SK-N-SH (cell line): ENCODE results near the gene BRI3. TPM values are rescaled to one million over a fixed set of nuclear protein-coding genes. Genes with fewer than 3 reads are reported as not detected.

Experiments
- CTCF ChIA-PET: fragments of 300-600, 350-600 bp; formaldehyde crosslinking; extraction: SDS; loops from one replicate; lab custom pipeline; 2021; lab: Yijun Ruan, JAX
- POLR2A ChIA-PET: fragments of 350-600 bp; sonication (Branson Sonifier 250); formaldehyde crosslinking; extraction: SDS; loops from one replicate; lab custom pipeline; 2020; ENCODE audit warnings: antibody characterized with exemption, inconsistent platforms; lab: Yijun Ruan, JAX
- DNase-seq: peaks from one replicate; pipeline ENCODE4 v3.0.0; 2012
- H2AFZ ChIP-seq: fragments of 200-600 bp; sonication (generic); 2 replicates; pipeline ENCODE4 v1.8.1; 2016; ENCODE audit warnings: antibody characterized with exemption, mild to moderate bottlenecking, low read depth
- H3F3A ChIP-seq: fragments of 200-600 bp; sonication (generic); replicated peaks from 2 replicates; pipeline ENCODE3; 2016; ENCODE audit warnings: antibody characterized with exemption, mild to moderate bottlenecking; ENCODE audit not compliant: insufficient read depth
- H3K27ac ChIP-seq, 2 experiments: fragments of 200-500 bp in 1 of 2; fragments of 200-600 bp in 1 of 2; sonication (Bioruptor generic) in 1 of 2; sonication (generic), shearing (Covaris generic) in 1 of 2; 2 replicates each; pipeline versions ENCODE4 v1.5.1 to v1.6.1; 2014 to 2016; ENCODE audit warnings: low read depth in 2 of 2, inconsistent platforms in 1 of 2, low read length in 1 of 2, mild to moderate bottlenecking in 1 of 2, mixed read lengths in 1 of 2
- H3K27me3 ChIP-seq: fragments of 200-600 bp; sonication (generic), shearing (Covaris generic); 2 replicates; pipeline ENCODE4 v1.6.1; 2016; ENCODE audit warnings: mixed run types; ENCODE audit not compliant: insufficient read depth
- H3K36me3 ChIP-seq, 2 experiments: fragments of 200-500 bp in 1 of 2; fragments of 200-600 bp in 1 of 2; sonication (Bioruptor generic) in 1 of 2; sonication (generic) in 1 of 2; replicated peaks in 1 of 2; 2 replicates each; pipeline versions ENCODE3 to v1.5.1; 2014 to 2016; ENCODE audit warnings: low read length in 1 of 2, mild to moderate bottlenecking in 1 of 2; ENCODE audit not compliant: insufficient read depth in 2 of 2, control insufficient read depth in 1 of 2
- H3K4me1 ChIP-seq, 2 experiments: fragments of 200-500 bp in 1 of 2; fragments of 200-600 bp in 1 of 2; sonication (Bioruptor generic) in 1 of 2; sonication (generic), shearing (Covaris generic) in 1 of 2; 2 replicates each; pipeline versions ENCODE4 v1.5.1 to v1.6.1; 2014 to 2016; ENCODE audit warnings: low read depth in 1 of 2, low read length in 1 of 2, mixed run types in 1 of 2; ENCODE audit not compliant: insufficient read depth in 2 of 2, control insufficient read depth in 1 of 2
- H3K4me2 ChIP-seq: fragments of 200-600 bp; sonication (generic), shearing (Covaris generic); 2 replicates; pipeline ENCODE4 v1.6.1; 2017; ENCODE audit warnings: mixed run types
- H3K4me3 ChIP-seq, 2 experiments: fragments of 200-500 bp in 1 of 2; fragments of 200-600 bp in 1 of 2; sonication (Bioruptor generic) in 1 of 2; sonication (generic), shearing (Covaris generic) in 1 of 2; 2 replicates each; pipeline versions ENCODE4 v1.5.1 to v1.8.1; 2014 to 2016; ENCODE audit warnings: low read depth in 2 of 2, inconsistent platforms in 1 of 2, low read length in 1 of 2, mild to moderate bottlenecking in 1 of 2, mixed read lengths in 1 of 2, moderate library complexity in 1 of 2
- H3K79me2 ChIP-seq: fragments of 200-600 bp; sonication (generic); 2 replicates; pipeline ENCODE4 v1.8.1; 2017; ENCODE audit warnings: mild to moderate bottlenecking; ENCODE audit not compliant: insufficient read depth
- H3K9ac ChIP-seq: fragments of 200-600 bp; sonication (generic); 2 replicates; pipeline ENCODE4 v1.6.1; 2017; ENCODE audit warnings: mixed run types
- H3K9me2 ChIP-seq: fragments of 200-600 bp; sonication (generic); 2 replicates; pipeline ENCODE4 v1.6.1; 2017; ENCODE audit warnings: mixed run types
- H3K9me3 ChIP-seq: fragments of 200-600 bp; sonication (generic); 2 replicates; pipeline ENCODE4 v1.6.1; 2017; ENCODE audit warnings: mixed run types, mild to moderate bottlenecking, moderate library complexity
- H4K20me1 ChIP-seq: fragments of 200-600 bp; sonication (generic); 2 replicates; pipeline ENCODE4 v1.6.1; 2017; ENCODE audit warnings: mild to moderate bottlenecking, mixed run types; ENCODE audit not compliant: insufficient read depth
- FOSL2 ChIP-seq: IDR thresholded peaks from 2 replicates; pipeline ENCODE4 v1.4.0; 2012; ENCODE audit warnings: low read depth, mild to moderate bottlenecking, moderate library complexity, borderline replicate concordance
- JUND ChIP-seq: IDR thresholded peaks from 2 replicates; pipeline ENCODE4 v1.4.0; 2012
- RAD21 ChIP-seq: IDR thresholded peaks from 2 replicates; pipeline ENCODE4 v1.6.1; 2012; ENCODE audit warnings: mild to moderate bottlenecking, low read length
- RFX5 ChIP-seq: IDR thresholded peaks from 2 replicates; pipeline ENCODE4 v1.6.1; 2012; ENCODE audit warnings: mild to moderate bottlenecking, improper control_type of control experiment, low read length
- SIN3A ChIP-seq: IDR thresholded peaks from 2 replicates; pipeline ENCODE4 v1.6.1; 2012; ENCODE audit warnings: low read depth, mild to moderate bottlenecking, low read length, moderate library complexity, borderline replicate concordance
- TAF1 ChIP-seq: IDR thresholded peaks from 2 replicates; pipeline ENCODE4 v1.6.1; 2012; ENCODE audit warnings: low read depth, mild to moderate bottlenecking, low read length, moderate library complexity, borderline replicate concordance
- TCF12 ChIP-seq: IDR thresholded peaks from 2 replicates; pipeline ENCODE4 v1.4.0; 2012
- WGBS: methylation state at CpG from one replicate; pipeline ENCODE4 v1.1.6; 2017; ENCODE audit warnings: low lambda C conversion rate; 5-methylcytosine and 5-hydroxymethylcytosine counted together
- polyA plus RNA-seq, 3 experiments: library from polyadenylated mRNA; depleted of rRNA; stranded (reverse); fragments of >200 nt; gene quantifications; 2 replicates each; pipeline ENCODE4 v1.2.3, GENCODE V29; 2012
- TF ChIP-seq, protein P1 (sequence below): fragments of 150-350 bp; IDR thresholded peaks from 2 replicates; pipeline ENCODE4 v1.6.1; 2017; ENCODE audit warnings: antibody characterized with exemption, low read length, low read depth, borderline replicate concordance
- TF ChIP-seq, protein P2 (sequence below): IDR thresholded peaks from 2 replicates; pipeline ENCODE4; 2012

The BRI3 gene
- polyA plus RNA-seq, 1 of the 3 experiments (the other 2 are of a cell fraction), result 128 TPM

DNA sequence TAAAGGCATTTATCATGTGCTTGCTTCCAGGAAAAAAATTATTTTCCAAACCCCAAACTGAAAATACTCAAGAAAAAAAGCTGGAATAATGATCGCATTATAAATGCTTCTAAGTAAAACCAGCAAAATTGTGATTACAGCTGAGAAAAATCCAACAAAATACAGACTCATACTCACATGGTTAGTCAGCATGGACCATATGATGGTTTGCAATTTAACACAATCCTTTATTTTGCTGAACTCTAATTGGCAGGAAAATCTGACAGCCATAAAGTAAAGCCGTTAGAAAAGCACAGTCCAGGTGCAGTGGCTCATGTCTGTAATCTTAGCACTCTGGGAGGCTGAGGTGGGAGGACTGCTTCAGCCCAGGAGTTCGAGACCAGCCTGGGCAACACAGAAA, 59.6 kb downstream of the BRI3 start:
- H2AFZ ChIP-seq, result no peak overlapping the region
- no peaks in the 10 kb centered on the region for H3F3A ChIP-seq
- no peaks in the 10 kb centered on the region for H3K27me3 ChIP-seq
- H4K20me1 ChIP-seq, result no peaks in the 10 kb centered on the region
- ChIA-PET POLR2A (no interaction called here), CTCF (interaction anchor here (1.0 kb wide), 1 partner anchor 47 kb away, joined by 3 read pairs; no protein-coding TSS in a partner anchor)
- no peak overlapping the region for H3K9ac ChIP-seq
- no peaks in the 10 kb centered on the region for H3K79me2 ChIP-seq
- H3K36me3 ChIP-seq, result no peaks in the 10 kb centered on the region
- TF ChIP-seq TAF1, result no peak
- TF ChIP-seq, protein P1, sequence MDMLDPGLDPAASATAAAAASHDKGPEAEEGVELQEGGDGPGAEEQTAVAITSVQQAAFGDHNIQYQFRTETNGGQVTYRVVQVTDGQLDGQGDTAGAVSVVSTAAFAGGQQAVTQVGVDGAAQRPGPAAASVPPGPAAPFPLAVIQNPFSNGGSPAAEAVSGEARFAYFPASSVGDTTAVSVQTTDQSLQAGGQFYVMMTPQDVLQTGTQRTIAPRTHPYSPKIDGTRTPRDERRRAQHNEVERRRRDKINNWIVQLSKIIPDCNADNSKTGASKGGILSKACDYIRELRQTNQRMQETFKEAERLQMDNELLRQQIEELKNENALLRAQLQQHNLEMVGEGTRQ, result no peak
- TF ChIP-seq RFX5, result no peak
- no peak for TF ChIP-seq SIN3A
- peak; percentile 43; the same call in 1 of the 2 replicates for TF ChIP-seq FOSL2
- TF ChIP-seq RAD21, result no peak
- TF ChIP-seq JUND, result 0 out of 2 replicates have a peak, but pooled peaks have one; percentile 11
- TF ChIP-seq, protein P2, sequence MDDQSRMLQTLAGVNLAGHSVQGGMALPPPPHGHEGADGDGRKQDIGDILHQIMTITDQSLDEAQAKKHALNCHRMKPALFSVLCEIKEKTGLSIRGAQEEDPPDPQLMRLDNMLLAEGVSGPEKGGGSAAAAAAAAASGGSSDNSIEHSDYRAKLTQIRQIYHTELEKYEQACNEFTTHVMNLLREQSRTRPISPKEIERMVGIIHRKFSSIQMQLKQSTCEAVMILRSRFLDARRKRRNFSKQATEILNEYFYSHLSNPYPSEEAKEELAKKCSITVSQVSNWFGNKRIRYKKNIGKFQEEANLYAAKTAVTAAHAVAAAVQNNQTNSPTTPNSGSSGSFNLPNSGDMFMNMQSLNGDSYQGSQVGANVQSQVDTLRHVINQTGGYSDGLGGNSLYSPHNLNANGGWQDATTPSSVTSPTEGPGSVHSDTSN, result no peak
- peak; percentile 52; the same call in 1 of the 2 replicates for TF ChIP-seq TCF12
- no peaks in the 10 kb centered on the region for H3K9me3 ChIP-seq
- 72% methylated on average over 3 of the region's 3 CpGs for WGBS
- H3K27ac ChIP-seq, result no peak overlapping the region
- DNase-seq, result no peak
- no peaks in the 10 kb centered on the region for H3K9me2 ChIP-seq
- H3K4me3 ChIP-seq, result no peak overlapping the region
- H3K4me1 ChIP-seq, result peaks cover 0 to 5% of the 10 kb centered on the region in 2 experiments; a peak in 1 of 4 replicates
- H3K4me2 ChIP-seq, result no peak overlapping the region

Other genes starting within 250 kb of the BRI3 start
- gene LMTK2, start 174.8 kb upstream of the BRI3 start, polyA plus RNA-seq (2012; rRNA removed), result 6.8 and 9.0 TPM in 2 replicates
- gene BHLHA15, start 70.2 kb upstream of the BRI3 start, polyA plus RNA-seq (2012; rRNA removed), result 0.10 TPM in 1 of 2 replicates, not detected in the other
- gene TECPR1, start 29.5 kb upstream of the BRI3 start, polyA plus RNA-seq (2012; rRNA removed), result 6.6 and 6.8 TPM in 2 replicates
- 8.7 and 8.8 TPM in 2 replicates for gene BAIAP2L1, start 119.4 kb downstream of the BRI3 start, polyA plus RNA-seq (2012; rRNA removed)